Pancreas (tissue), 10 donors: ENCODE measurements around the gene POLK. TPM values are rescaled to one million over a fixed set of nuclear protein-coding genes. Genes with fewer than 3 reads are reported as not detected.
"Not testable (repeated sequence)": the region's sequence is repeated elsewhere in the genome, so short reads cannot be mapped to it uniquely, and the experiment has no call there.

Source experiments
- ATAC-seq, 4 donors: fragments of 200-7000 bp; cut with Tn5 transposase; one replicate each; pipeline versions ENCODE4 v1.8.0 to v1.9.1; 2020; ENCODE audit warnings: mild to moderate bottlenecking in 4 of 4, moderate library complexity in 4 of 4
- DNase-seq, 6 donors: peaks; one replicate each; pipeline ENCODE4 v3.0.0-alpha.2; 2020
- FAIRE-seq: peaks from 2 replicates; lab custom pipeline; 2012; peaks lifted over from hg19 to GRCh38; lab: Jason Lieb, UNC
- H3K27ac ChIP-seq, 4 donors: fragments of 200-600 bp; sonication (generic); 1 replicate in 3 of 4; 2 replicates in 1 of 4; pipeline versions ENCODE4 v1.5.0 to v1.8.0; 2020
- H3K27me3 ChIP-seq, 4 donors: fragments of 200-600 bp; one replicate each; pipeline ENCODE4 v1.8.0; 2021
- H3K36me3 ChIP-seq, 3 donors: fragments of 200-600 bp; sonication (generic) in 1 of 3; one replicate each; pipeline versions ENCODE4 v1.5.0 to v1.8.0; 2020 to 2021
- H3K4me1 ChIP-seq, 3 donors: fragments of 200-600 bp; one replicate each; pipeline ENCODE4 v1.8.0; 2021
- H3K4me3 ChIP-seq, 4 donors: fragments of 200-600 bp; sonication (generic) in 2 of 4; one replicate each; pipeline versions ENCODE4 v1.5.0 to v1.8.0; 2020 to 2021
- H3K9me3 ChIP-seq, 4 donors: fragments of 200-600 bp; one replicate each; pipeline ENCODE4 v1.8.0; 2021
- WGBS, 2 donors: extraction: QIAGEN DNeasy Blood & Tissue Kit; methylation state at CpG; one replicate each; pipeline ENCODE4 v1.1.7; 2013; 5-methylcytosine and 5-hydroxymethylcytosine counted together
- intact Hi-C, 3 donors: fragments of 100-400 bp; cut with DNase I; formaldehyde crosslinking; loops; one replicate each; pipeline versions ENCODE4 v1.11.1 to v1.14.2; 2022
- polyA plus RNA-seq, 2 donors: library from polyadenylated mRNA; stranded (reverse); fragments of 200-250 nt; gene quantifications; one replicate each; pipeline ENCODE4 v1.2.3, GENCODE V29; 2013
- total RNA-seq, 6 donors: library from RNA; stranded (reverse); fragmentation: NEBNext Ultra II Directional in 4 of 6; extraction: Animal tissue kit (Norgen Biotek cat#: 25700) in 4 of 6; gene quantifications; one replicate each; pipeline versions ENCODE4 v1.2.1 to v1.2.4, GENCODE V29; 2021 to 2023
- TF ChIP-seq, protein P1 (sequence below), 4 donors: fragments of 200-600 bp; sonication (generic) in 3 of 4; IDR thresholded peaks; one replicate each; pipeline versions ENCODE4 v1.5.0 to v1.8.0; 2021; ENCODE audit warnings: antibody characterized with exemption in 4 of 4
- donor health status: healthy with polysubstance abuse.
- donor health status: DM: no; HTN: no; CAD: no; lungs with moderate emphysema.
- donor health status: DM: no; HTN: no; CAD: no.
- donor health status: control.
- donor health status: control.
- donor health status: Bipolar disorder and iron deficiency.
- donor health status: DM: yes; HTN: yes; CAD: no.
- donor health status: DM: no; HTN: no; CAD: no.
- donor health status: DM: no; HTN: no; CAD: no.
- donor health status: DM: yes; HTN: yes; CAD: no.

The POLK gene
- total and polyA plus RNA-seq, 8 donors, result 3.9 to 18.5 (median 11.3) TPM

DNA sequence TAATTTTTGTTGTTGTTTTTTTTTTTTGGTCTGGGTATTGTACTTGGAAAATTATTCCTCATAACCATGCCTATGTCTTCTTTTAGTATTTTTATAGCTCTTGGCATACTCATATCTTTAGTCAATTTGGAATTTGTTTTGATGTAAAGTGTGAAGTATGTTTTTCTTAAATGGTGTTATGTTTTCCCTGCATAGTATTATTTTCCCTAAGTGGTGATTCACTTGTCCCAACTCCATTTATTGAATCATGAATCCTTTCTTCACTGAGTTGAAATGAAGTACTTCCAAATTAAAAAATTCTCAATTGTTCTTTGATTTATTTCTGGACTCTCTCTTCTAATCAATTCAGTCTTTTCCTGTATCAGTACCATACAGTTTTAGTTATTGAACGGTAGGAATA, 46.5 kb downstream of the POLK start:
- Histone ChIP-seq H3K4me1 (peaks cover 0 to 4% (median 0%) of the 10 kb centered on the region in 3 donors), H3K36me3 (peaks cover 0 to 5% (median 2%) of the 10 kb centered on the region in 3 donors), H3K9me3 (no peaks in the 10 kb centered on the region), H3K27ac (no peak overlapping the region), H3K4me3 (no peak overlapping the region), H3K27me3 (no peaks in the 10 kb centered on the region)
- intact Hi-C loops, result no loop called here
- FAIRE-seq (no peak), ATAC-seq (no peak), DNase-seq (no peak)
- TF ChIP-seq, protein P1, sequence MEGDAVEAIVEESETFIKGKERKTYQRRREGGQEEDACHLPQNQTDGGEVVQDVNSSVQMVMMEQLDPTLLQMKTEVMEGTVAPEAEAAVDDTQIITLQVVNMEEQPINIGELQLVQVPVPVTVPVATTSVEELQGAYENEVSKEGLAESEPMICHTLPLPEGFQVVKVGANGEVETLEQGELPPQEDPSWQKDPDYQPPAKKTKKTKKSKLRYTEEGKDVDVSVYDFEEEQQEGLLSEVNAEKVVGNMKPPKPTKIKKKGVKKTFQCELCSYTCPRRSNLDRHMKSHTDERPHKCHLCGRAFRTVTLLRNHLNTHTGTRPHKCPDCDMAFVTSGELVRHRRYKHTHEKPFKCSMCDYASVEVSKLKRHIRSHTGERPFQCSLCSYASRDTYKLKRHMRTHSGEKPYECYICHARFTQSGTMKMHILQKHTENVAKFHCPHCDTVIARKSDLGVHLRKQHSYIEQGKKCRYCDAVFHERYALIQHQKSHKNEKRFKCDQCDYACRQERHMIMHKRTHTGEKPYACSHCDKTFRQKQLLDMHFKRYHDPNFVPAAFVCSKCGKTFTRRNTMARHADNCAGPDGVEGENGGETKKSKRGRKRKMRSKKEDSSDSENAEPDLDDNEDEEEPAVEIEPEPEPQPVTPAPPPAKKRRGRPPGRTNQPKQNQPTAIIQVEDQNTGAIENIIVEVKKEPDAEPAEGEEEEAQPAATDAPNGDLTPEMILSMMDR (IDR thresholded peaks at IDR 0.05), result no peak
- WGBS, 2 donors, result 92 to 100% methylated on average over 1 of the region's 1 CpG

DNA sequence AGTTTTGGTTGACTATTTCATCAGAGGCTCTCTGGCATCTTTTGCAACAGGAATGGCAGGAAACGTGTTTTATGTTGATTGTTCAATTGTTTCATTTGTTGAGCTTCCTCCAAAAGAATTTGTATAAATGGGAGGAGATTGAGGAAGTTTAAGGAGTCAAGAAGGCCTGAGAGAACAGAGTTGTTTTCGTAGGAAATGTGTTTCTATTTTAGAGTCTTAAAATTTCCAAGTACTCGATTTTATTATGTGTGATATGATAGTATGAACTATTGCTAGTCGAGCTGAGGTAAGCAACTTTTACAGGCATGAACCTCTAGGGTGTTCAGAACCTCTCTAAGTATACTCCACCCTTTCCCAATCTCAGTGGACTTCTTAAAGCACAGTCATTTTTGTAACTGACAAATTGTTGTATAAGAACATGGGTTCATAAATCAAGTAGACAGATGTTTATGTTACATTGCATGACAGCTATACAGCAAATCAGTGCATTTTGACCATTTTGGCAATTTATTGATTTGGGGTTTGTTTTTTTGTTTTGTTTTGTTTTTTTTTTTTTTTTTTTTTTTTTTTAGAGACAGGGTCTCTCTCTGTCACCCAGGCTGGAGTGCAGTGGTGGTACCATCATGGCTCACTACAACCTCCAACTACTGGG, 47.4 kb downstream of the POLK start:
- no peak for FAIRE-seq
- 83 to 86% methylated on average over 4 of the region's 4 CpGs for WGBS, 2 donors

DNA sequence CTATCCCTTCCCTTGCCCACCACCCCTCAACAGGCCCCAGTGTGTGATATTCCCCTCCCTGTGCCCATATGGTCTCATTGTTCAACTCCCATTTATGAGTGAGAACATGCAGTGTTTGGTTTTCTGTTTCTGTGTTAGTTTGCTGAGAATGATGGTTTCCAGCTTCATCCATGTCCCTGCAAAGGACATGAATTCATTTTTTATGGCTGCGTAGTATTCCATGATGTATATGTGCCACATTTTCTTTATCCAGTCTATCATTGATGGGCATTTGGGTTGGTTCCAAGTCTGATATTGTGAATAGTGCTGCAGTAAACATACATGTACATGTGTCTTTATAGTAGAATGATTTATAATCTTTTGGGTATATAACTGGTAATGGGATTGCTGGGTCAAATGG, 49.0 kb downstream of the POLK start:
- H3K4me3 ChIP-seq, FAIRE-seq, H3K9me3 ChIP-seq, H3K27me3 ChIP-seq, H3K36me3 ChIP-seq, ATAC-seq, H3K27ac ChIP-seq, H3K4me1 ChIP-seq, DNase-seq, intact Hi-C loops: not testable (repeated sequence)
- WGBS, 2 donors, result 96 to 100% methylated on average over 1 of the region's 1 CpG

More for the DNA sequence above, 47.4 kb downstream of the POLK start:
- DNase-seq, result no peak
- TF ChIP-seq, protein P1 (IDR thresholded peaks at IDR 0.05), result no peak
- no peaks in the 10 kb centered on the region for H3K27me3 ChIP-seq
- H3K4me3 ChIP-seq, result no peak overlapping the region
- no peak for ATAC-seq
- no peak overlapping the region for H3K27ac ChIP-seq
- no peaks in the 10 kb centered on the region for H3K9me3 ChIP-seq
- H3K36me3 ChIP-seq, result no peaks in the 10 kb centered on the region
- intact Hi-C loops, result no loop called here
- no peaks in the 10 kb centered on the region for H3K4me1 ChIP-seq

DNA sequence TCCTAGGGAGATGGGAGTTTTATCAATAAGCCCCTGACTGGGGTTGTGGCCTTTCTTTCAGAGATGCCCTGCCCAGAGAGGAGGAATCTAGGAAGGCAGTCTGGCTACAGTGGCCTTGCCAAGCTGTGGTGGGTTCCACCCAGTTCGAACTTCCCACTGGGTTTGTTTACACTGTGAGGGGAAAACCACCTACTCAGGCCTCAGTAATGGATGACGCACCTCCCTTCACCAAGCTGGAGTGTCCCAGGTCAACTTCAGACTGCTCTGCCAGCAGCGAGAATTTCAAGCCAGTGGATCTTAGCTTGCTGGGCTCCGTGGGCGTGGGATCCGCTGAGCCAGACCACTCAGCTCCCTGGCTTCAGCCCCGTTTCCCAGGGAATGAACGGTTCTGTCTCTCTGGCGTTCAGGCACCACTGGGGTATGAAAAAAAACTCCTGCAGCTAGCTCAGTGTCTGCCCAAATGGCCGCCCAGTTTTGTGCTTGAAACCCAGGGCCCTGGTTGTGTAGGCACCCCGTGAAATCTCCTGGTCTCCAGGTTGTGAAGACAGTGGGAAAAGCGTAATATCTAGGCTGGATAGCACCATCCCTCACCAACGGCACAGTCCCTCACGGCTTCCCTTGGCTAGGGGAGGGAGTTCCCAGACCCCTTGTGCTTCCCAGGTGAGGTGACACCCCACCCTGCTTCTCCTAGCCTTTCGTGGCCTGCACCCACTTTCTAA, 54.5 kb downstream of the POLK start:
- H3K4me1 ChIP-seq, DNase-seq, H3K36me3 ChIP-seq, FAIRE-seq, H3K27me3 ChIP-seq, intact Hi-C loops, H3K9me3 ChIP-seq, H3K4me3 ChIP-seq: not testable (repeated sequence)
- peak overlapping the region in 1 of 4 donors; percentile 56 for H3K27ac ChIP-seq
- peak in 2 of 4 donors; percentile 34 to 54 for ATAC-seq
- 94 to 95% methylated on average over 15 of the region's 15 CpGs for WGBS, 2 donors

DNA sequence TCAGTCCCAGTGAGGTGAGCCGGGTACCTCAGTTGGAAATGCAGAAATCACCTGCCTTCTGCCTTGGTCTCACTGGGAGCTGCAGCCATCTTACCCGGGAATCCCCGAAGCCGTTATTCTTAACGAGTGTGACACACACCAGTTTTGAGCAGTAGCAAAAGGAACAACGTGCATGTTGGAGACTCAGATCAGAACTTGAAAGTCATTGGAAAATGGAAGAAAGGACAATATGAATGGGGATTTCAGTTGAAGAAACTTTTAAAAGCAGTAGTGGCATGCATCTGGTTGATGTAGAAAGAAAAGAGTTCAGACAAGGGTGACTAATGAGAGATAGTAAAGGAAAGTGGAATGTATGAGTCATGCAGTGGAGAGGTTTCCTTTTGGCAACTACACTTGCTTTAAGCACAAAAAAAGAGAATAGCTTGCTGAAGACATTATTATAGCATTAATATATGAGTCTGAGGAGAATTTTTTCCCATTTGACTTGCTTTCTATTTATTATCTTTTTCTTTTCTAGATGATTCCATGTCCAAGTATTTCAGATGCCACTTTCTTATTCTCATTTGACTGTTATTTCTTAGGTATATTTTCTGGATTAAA, 55.1 kb downstream of the POLK start:
- WGBS, 2 donors, result 80 to 89% methylated on average over 6 of the region's 6 CpGs

More for the DNA sequence above, 55.1 kb downstream of the POLK start:
- no peaks in the 10 kb centered on the region for H3K27me3 ChIP-seq
- ATAC-seq (peak; percentile 77 to 98 (median 88)), DNase-seq (no peak), FAIRE-seq (peak; percentile 45)
- no peaks in the 10 kb centered on the region for H3K9me3 ChIP-seq
- intact Hi-C loops, result no loop called here
- TF ChIP-seq, protein P1 (IDR thresholded peaks at IDR 0.05), result no peak
- H3K4me1 ChIP-seq, result peaks cover 0 to 5% (median 0%) of the 10 kb centered on the region in 3 donors
- no peak overlapping the region for H3K4me3 ChIP-seq
- peak overlapping the region in 1 of 4 donors; percentile 56 for H3K27ac ChIP-seq
- H3K36me3 ChIP-seq, result no peaks in the 10 kb centered on the region
